K562 (cell line): ENCODE data around the gene ZNF121. TPM values are rescaled to one million over a fixed set of nuclear protein-coding genes. Genes with fewer than 3 reads are reported as not detected.

ENCODE experiments used
- EGR1 ChIP-seq: fragments of 450-650 bp; conservative IDR thresholded peaks from 2 replicates; pipeline ENCODE4 v1.6.1; 2017; ENCODE audit warnings: mild to moderate bottlenecking
- GTF3C2 ChIP-seq: IDR thresholded peaks from 3 replicates; pipeline ENCODE4 v1.6.1; 2011; ENCODE audit warnings: borderline replicate concordance, mild to moderate bottlenecking, moderate library complexity; ENCODE audit not compliant: insufficient read length; ENCODE audit errors: extremely low read depth
- IRF2 ChIP-seq: sonication (generic); formaldehyde crosslinking; IDR thresholded peaks from 2 replicates; pipeline ENCODE4 v1.8.1; 2022; ENCODE audit warnings: mild to moderate bottlenecking, missing genetic modification reagents
- MXD1 ChIP-seq: fragments of 250-450 bp; sonication (Bioruptor Pico); IDR thresholded peaks from 2 replicates; pipeline ENCODE4 v1.8.0; 2021; ENCODE audit warnings: borderline replicate concordance, mild to moderate bottlenecking, moderate library complexity; ENCODE audit not compliant: poor library complexity, severe bottlenecking
- NR3C1 ChIP-seq: sonication (generic); formaldehyde crosslinking; IDR thresholded peaks from 2 replicates; pipeline ENCODE4 v1.8.1; 2022; ENCODE audit warnings: missing genetic modification reagents
- RBM34 ChIP-seq: fragments of 200-400 bp; formaldehyde crosslinking; IDR thresholded peaks from 2 replicates; pipeline ENCODE4 v1.6.1; 2018; ENCODE audit warnings: low read length, borderline replicate concordance; ENCODE audit not compliant: insufficient read depth
- RHOXF2B ChIP-seq: fragments of 250-450 bp; sonication (Bioruptor Pico); conservative IDR thresholded peaks from 2 replicates; pipeline ENCODE4 v1.5.1; 2021
- SIX5 ChIP-seq, 2 experiments: IDR thresholded peaks; 2 replicates each; pipeline ENCODE4 v1.6.1; 2011; ENCODE audit warnings: low read length in 2 of 2, borderline replicate concordance in 1 of 2, low read depth in 1 of 2, mild to moderate bottlenecking in 1 of 2, moderate library complexity in 1 of 2; ENCODE audit not compliant: insufficient read depth in 1 of 2
- XRCC4 ChIP-seq: IDR thresholded peaks from one replicate; pipeline ENCODE4 v1.6.1; 2011; ENCODE audit not compliant: insufficient read depth, insufficient read length; ENCODE audit errors: extremely low read depth
- XRCC5 ChIP-seq: fragments of 200-400 bp; formaldehyde crosslinking; IDR thresholded peaks from 2 replicates; pipeline ENCODE4 v1.6.1; 2017; ENCODE audit warnings: low read depth, mild to moderate bottlenecking, low read length
- ZNF24 ChIP-seq: fragments of 450-650 bp; IDR thresholded peaks from 2 replicates; pipeline ENCODE4 v1.6.1; 2016
- ZNF318 ChIP-seq, 2 experiments: fragments of 450-650 bp; IDR thresholded peaks; 2 replicates each; pipeline ENCODE4 v1.6.1; 2016; ENCODE audit warnings: mild to moderate bottlenecking in 2 of 2, borderline replicate concordance in 1 of 2, low read depth in 1 of 2, moderate library complexity in 1 of 2
- ZNF586 ChIP-seq: fragments of 450-650 bp; formaldehyde crosslinking; conservative IDR thresholded peaks from 2 replicates; pipeline ENCODE4 v1.4.0; 2020; ENCODE audit warnings: mild to moderate bottlenecking, moderate library complexity
- polyA plus RNA-seq, 8 experiments: library from polyadenylated mRNA; depleted of rRNA in 4 of 8; stranded (reverse) in 5 of 8; unstranded in 3 of 8; fragments of >200 nt; fragmentation: Nextera tagmentation in 2 of 8; fragmentation: Illumina TruSeq in 1 of 8; extraction: Ambion mirVana in 2 of 8; extraction: Trizol in 1 of 8; gene quantifications; 2 replicates each; pipeline versions ENCODE4 v1.2.1 to v1.2.3, GENCODE V29; 2011 to 2014; ENCODE audit warnings: inconsistent platforms in 1 of 8, missing spikeins in 1 of 8
- total RNA-seq, 7 experiments: library from RNA; depleted of rRNA in 6 of 7; stranded (reverse); fragments of >200 nt in 6 of 7; fragmentation: Illumina TruSeq in 2 of 7; extraction: Trizol in 2 of 7; gene quantifications; 2 replicates each; pipeline versions ENCODE4 v1.2.1 to v1.2.3, GENCODE V29; 2011 to 2021; ENCODE audit warnings: low replicate concordance in 1 of 7

Gene ZNF121
- total and polyA plus RNA-seq, 9 of the 15 experiments (the other 6 are each of a cell fraction or from before 2014, with no cell fraction given), result 14.6 to 115 (median 33.4) TPM

- TF ChIP-seq GTF3C2 (no peak), ZNF586 (CRISPR knock-in tag) (no peak), MXD1 (CRISPR knock-in tag) (no peak), XRCC5 (no peak), NR3C1 (CRISPR knock-in tag) (no peak), RHOXF2B (no peak), RBM34 (no peak), IRF2 (no peak), ZNF318 (IDR thresholded peaks at IDR 0.05; ENCODE audit: borderline replicate concordance in 1 of 2, low read depth in 1 of 2) (0 out of 4 replicates have a peak, but pooled peaks of 1 of the 2 experiments have one; percentile 28), SIX5 (IDR thresholded peaks at IDR 0.05; ENCODE audit: borderline replicate concordance in 1 of 2, insufficient read depth in 1 of 2, low read depth in 1 of 2, low read length in 2 of 2) (0 out of 4 replicates have a peak, but pooled peaks of 1 of the 2 experiments have one; percentile 13), ZNF24 (no peak), EGR1 (no peak), XRCC4 (no peak)
These were observed 45.9 kb downstream of the ZNF121 start, which contains the start of gene ZNF426 (continued) for GRCh38 chr19:9538183-9539058.
